PC-9 (cell line): ENCODE measurements around the gene LSM4.

Experiments used
- EZH2 ChIP-seq: fragments of 200-600 bp; sonication (generic); IDR thresholded peaks from 2 replicates; pipeline ENCODE4 v1.8.0; 2017; ENCODE audit warnings: antibody characterized with exemption, low read depth
- TF ChIP-seq, protein P1 (sequence below): fragments of 200-600 bp; sonication (generic); conservative IDR thresholded peaks from 2 replicates; pipeline ENCODE4 v1.6.1; 2017; ENCODE audit warnings: mixed run types, antibody characterized with exemption, mild to moderate bottlenecking, moderate library complexity

GRCh38 chr19:18290302-18291018 lies 32.4 kb downstream of the LSM4 start:
- TF ChIP-seq, protein P1, sequence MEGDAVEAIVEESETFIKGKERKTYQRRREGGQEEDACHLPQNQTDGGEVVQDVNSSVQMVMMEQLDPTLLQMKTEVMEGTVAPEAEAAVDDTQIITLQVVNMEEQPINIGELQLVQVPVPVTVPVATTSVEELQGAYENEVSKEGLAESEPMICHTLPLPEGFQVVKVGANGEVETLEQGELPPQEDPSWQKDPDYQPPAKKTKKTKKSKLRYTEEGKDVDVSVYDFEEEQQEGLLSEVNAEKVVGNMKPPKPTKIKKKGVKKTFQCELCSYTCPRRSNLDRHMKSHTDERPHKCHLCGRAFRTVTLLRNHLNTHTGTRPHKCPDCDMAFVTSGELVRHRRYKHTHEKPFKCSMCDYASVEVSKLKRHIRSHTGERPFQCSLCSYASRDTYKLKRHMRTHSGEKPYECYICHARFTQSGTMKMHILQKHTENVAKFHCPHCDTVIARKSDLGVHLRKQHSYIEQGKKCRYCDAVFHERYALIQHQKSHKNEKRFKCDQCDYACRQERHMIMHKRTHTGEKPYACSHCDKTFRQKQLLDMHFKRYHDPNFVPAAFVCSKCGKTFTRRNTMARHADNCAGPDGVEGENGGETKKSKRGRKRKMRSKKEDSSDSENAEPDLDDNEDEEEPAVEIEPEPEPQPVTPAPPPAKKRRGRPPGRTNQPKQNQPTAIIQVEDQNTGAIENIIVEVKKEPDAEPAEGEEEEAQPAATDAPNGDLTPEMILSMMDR = no peak
- no peak for TF ChIP-seq EZH2
